ENCODE results near the gene P2RY12.

P2RY12 gene

DNA sequence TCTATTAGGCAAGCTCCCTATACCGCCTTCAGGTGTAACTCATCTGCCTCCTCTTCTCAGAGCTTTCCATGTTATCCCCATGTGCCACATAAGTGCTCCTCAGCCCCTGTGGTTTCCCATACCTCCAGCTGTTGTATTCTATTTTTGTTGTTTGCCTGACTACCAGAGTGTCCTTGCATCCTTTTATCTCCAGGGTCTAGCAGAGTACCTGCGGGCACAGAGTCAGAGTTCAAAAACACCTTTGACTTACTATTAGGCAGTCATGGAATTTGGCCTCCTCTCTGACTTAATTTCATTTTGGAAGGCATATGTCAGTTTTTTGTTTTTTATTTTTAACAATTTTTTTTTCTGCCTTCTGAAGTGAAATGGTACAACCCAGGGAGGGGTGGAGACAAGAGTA, 75.0 kb downstream of the P2RY12 start:
- FAIRE-seq (no peak), DNase-seq (ENCODE audit: insufficient read length, low spot score) (no peak)

DNA sequence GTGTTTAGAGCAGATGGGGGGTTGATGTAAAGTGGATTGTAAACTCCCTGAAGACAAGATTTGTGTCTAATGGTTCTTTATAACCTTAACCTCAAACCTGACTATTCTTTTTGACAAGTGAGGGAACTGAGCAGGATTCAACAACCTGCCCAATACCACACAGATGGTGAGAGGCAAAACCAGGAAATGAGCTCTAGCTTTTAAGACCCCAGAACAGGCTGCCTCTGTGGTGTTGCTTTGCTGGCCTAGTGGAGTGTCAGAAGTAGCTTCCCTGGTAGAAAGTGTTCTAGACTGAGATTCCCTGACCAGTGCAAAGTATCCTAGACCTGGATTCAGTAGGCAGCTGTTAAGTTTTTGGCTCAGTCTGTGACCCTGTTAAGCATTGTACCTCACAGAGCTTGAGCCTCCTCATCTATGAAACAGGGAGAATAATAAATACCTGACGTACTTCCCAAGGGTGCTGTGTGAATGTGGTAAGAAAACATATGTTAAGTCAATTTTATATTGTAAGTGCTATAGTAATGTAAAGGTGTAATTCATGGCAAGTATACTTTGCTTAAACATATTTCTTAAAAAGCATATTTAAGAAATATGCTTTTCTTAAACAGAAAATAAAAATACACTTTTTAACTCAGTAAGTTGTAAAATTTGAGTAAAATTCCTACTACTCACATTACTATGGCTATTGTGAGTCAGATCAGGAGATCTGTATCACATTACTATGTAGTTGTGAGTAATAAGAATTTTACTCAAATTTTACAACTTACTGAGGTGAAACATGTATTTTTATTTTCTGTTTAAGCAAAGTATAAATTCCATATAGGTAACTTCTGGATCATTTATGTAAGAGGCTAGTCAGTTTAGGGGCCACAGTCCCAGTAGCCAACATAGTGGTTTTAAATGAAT, 76.7 kb downstream of the P2RY12 start:
- no peak for DNase-seq (ENCODE audit: insufficient read length, low spot score)
- no peak for FAIRE-seq

DNA sequence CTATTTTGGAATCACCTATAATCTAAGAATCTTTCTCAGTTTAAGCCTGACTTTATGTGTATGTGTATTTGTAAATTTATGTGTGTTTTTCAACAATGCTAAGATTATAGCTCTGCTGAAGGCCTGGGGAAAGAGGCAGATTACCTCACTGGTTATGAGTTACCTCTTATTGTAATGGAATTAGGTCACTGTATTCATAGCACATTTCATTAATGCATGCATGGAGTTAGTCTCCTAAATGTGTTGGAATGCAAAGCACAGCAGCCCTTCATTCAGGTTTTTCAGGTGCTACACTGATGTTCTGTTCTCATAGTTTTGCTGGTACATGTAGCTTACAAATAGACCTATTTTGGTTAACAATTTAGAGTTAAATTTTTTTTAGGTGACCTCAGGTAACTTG, 77.4 kb downstream of the P2RY12 start:
- no peak for DNase-seq (ENCODE audit: insufficient read length, low spot score)
- no peak for FAIRE-seq

DNA sequence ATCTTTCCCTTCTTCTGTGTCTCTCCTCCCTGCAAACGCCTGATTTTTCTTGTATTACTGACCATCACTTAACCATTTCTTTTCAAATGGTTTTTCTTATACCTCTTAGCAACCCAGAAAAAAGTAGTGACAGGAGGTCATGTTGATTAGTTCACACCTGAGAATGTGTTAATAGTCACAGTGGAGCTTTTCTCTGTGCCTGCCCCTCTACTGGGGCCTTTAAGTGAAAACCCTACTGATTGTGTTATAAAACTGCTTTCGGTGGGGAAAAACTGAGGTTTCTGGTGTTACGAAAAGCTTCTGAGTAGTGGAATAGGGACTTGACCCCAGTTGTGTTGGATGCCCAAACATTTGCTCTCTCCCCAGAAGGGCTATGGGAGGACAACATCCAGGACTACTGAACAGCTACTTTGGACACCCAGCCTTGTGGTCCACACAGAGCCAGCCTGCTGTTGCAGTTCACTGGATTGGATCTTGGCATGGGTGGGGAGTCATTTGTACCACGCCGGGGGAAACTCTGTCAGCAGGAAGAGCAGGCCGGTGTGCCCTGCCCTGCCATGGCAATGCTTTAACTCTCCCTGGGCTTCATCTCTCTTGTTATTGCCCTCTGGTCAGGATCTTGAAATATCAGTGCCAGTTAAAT, 78.3 kb downstream of the P2RY12 start:
- no peak for FAIRE-seq
- DNase-seq (ENCODE audit: insufficient read length, low spot score) = no peak

DNA sequence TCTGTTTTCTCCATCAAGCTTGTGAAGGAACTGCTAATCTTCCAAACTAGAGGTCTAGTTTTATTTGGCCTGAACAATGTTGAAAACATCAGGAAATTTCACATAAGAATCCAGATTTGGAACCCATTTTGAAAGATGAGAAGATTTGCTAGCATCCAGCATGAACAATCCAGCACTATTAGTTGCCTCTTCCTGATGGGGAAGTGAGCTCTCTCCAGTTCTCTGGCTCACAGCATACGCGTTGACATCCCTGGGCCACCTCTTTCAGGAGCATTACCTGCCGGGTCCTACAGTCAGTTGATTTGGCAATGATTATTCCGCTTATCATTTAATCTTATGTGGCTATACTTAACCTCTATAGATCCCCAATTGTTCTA, 78.8 kb downstream of the P2RY12 start:
- DNase-seq (ENCODE audit: insufficient read length, low spot score) (no peak), FAIRE-seq (no peak)

DNA sequence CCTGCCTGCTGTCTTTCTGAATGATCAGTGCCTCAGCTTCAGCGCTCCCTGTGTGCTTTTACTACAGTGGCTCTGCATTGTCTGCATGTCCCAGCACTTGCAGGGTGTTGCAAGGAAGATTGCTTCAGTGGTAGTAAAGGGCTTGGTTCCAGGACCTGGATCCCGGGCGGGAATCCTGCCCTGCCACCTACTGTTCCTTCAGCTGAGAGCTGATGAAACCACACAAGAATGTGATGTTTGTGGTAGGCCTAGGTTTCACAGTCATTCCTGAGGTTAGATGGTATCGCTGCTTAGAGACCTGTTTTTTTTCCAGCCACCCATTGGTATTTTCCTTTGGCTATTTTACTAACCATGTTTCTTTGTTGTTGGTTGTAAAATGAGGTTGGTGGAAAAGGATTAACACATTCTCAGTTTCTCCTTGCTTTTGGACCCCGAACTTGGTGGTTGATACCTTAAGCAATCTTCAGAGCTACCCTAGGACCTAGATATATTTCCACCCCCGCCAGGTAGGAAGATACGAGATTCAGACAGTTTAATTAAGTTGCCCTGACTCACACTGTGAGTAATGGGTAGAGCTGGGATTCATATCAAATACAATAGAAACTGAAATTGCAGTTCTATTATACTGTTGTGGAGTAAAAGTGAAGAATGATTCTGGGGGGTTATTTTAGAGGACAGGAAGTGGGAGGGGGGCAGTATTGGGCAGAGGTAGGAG, 79.3 kb downstream of the P2RY12 start:
- DNase-seq (ENCODE audit: insufficient read length, low spot score) (no peak), FAIRE-seq (no peak)

DNA sequence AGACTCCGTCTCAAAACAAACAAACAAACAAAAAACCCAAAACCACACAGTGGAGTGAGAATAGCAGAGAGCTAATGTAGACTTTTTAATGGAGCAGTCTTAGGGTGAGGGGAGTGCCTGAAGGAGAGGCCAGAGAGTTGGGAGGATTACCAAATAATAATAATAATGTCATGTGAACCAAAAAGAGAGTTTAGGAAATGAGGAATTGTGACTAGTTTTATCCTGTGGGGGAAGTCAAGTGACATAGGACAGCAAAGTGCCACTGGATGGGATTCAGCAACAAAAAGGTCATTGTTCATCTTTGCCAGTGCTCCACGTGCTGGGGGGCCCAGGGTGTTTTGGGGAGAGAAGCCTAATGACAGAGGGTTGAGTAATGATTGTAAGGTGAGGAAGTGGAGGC, 80.8 kb downstream of the P2RY12 start:
- no peak for DNase-seq (ENCODE audit: insufficient read length, low spot score)
- no peak for FAIRE-seq

DNA sequence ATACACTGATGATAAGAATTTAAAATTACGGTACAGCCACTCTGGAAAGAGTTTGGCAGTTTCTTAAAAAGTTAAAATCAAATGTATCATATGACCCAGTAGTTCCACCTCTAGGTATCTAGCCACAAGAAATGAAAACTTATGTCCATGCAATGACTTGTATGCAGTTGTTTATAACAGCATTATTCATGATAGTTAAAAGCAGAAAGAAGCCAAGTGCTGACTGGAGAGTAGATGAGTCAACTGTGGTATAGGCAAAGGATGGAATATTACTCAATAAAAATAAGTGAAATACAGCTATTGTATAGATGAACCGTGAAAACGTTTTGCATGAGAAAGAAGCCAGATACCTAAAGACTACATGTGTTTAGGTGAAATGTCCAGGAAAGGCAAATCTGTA, 82.8 kb downstream of the P2RY12 start:
- DNase-seq (ENCODE audit: insufficient read length, low spot score) (no peak), FAIRE-seq (no peak)

DNA sequence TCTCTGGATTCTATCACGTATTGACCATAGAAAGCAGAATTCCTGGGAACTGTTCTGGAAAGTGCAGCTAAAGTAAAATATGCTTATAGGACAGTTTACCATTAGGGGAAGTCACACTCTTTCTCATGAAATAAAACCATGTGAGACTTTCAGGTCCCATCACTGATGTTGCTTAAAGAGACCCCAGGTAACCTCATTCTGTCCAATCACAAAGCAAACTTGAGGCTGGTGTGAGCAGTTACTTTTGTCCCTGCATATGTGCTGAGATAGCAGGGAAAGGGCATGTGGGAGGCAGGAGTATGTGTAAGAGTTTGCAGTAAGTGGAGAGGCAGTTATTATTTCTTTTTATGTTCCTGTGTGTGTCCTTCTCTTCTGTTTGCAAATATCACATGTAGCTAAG, 84.0 kb downstream of the P2RY12 start:
- FAIRE-seq (no peak), DNase-seq (ENCODE audit: insufficient read length, low spot score) (no peak)

DNA sequence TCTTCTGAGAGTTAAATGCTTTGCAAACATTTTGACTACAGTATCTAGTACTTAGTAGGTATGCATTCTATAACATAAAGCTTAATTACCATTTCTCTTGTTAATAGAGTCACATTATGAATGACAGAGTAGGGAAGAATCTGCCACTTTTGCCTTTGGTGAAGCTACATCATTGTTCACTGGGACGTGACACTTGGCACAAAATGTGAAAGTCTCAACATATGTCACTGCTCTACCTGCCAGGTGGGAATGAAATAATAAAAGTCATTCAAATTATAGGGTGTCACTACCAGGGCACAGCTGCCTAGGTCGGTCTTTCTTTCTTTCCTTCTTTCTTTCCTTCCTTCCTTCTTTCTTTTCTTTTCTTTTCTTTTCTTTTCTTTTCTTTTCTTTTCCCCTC, 85.5 kb downstream of the P2RY12 start:
- DNase-seq (ENCODE audit: insufficient read length, low spot score) = no peak
- FAIRE-seq = no peak

DNA sequence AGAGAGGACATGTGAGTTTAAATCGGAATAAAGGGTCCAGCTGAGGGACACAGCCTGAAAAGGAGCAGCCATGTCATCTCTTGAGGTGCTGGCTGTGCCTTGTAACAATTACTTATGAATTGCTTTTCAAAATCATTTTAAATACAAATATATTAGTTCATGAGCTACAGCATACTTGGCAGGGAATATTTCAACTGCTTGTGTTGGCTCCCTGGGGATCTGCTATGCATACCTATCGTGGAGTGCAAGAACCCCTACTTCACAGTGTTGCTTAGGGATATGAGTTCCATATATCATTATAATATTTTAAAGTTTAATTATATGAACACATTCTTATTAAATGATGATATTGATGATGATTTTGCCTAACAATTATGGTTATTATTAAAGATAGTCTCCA, 87.1 kb downstream of the P2RY12 start:
- DNase-seq (ENCODE audit: insufficient read length, low spot score) = no peak
- FAIRE-seq = no peak

DNA sequence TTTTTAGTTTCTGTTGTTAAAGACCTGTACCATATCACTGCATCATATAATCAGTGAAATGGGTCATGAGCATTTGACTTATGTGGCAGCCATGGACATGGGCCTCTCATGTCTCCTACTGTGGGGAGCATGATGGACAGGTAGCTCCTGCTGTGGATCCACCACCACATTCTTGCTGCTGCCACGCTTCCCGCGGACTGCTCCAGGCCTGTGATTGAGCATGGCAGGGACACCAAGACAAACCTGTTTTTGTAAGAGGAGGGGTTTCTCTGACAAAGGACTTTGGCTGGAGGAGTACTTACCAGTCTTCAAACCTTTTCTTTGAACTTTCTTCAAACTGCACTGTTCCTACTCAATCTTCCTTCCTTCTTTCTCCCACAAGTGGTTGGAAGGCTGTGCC, 88.3 kb downstream of the P2RY12 start:
- DNase-seq (ENCODE audit: insufficient read length, low spot score) (no peak), FAIRE-seq (no peak)

DNA sequence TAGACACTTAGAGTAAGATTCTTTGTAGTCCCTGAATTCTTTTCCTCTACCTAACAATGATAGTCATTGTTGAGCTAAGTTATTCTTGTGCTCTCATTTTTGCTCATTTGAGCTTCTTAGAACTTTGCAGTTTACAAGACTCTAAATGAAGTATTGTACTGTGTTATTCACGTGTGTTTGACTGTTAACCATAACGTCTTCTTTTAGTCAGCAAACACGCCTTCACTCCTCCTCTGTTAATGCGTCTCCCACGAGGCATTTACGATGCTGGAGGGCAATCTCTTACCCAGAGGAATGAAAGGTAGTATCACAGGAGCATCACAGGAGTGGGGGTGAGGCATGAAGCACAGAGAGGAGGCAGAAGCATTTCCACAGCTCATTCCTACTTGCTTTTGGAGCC, 91.4 kb downstream of the P2RY12 start:
- no peak for FAIRE-seq
- DNase-seq (ENCODE audit: insufficient read length, low spot score) = no peak

DNA sequence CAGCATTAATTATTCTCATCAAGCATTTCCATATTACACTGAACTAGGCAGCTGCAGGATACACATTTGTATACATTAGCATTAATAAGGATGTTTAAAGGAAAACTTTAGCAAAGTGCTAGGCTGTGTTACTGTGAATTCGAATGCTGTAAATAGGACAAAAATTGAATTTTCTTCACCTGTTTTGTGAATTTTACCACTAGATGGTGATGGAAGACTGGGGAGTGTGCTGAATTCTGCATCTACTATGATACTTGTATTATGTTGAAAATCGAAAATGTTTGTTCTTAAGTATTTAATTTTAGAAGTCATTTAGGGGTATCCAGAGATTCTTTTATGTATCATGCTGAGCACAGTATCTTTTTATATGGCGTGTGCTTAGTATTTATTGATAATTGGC, 93.9 kb downstream of the P2RY12 start:
- FAIRE-seq (no peak), DNase-seq (ENCODE audit: insufficient read length, low spot score) (no peak)

DNA sequence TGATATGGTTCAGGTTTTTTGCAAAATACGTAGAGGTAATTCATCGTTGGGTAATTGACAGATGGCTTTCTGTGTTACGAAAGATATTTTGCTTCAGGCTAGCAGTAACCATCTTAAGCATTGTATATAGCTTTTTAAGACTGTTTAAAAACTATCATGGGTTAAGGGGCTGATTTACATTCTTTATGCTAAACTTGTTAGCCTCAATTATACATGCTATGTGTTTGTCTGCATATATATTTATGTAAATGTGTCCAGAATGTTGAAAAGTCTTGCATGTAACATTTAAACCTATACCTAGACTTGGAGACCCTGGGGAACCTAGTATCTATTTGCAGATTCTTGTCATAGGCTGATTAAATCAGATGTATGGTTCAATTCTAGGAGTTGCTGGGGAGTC, 95.1 kb downstream of the P2RY12 start:
- no peak for FAIRE-seq
- no peak for DNase-seq (ENCODE audit: insufficient read length, low spot score)

Data from GM19239 (cell line).